Stimulated activated naive CD4-positive, alpha-beta T cell treated with Interleukin-2 at 50 U/mL for 16 hours (primary cell): ENCODE measurements around the gene EEIG2.
"Not testable (repeated sequence)": the region's sequence is repeated elsewhere in the genome, so short reads cannot be mapped to it uniquely, and the experiment has no call there.

Experiments
- DNase-seq: peaks from one replicate; lab custom pipeline; 2025; lab: John Stamatoyannopoulos, UW

EEIG2 gene

GRCh38 chr1:108559215-108560186, at the start of gene EEIG2:
Gene EEIG2 (plus strand): TSS chr1:108560100. CDS start chr1:108560429, 329 bp downstream.
- peak; percentile 83 for DNase-seq

GRCh38 chr1:108511764-108512163, 48.1 kb upstream of the EEIG2 start:
- no peak for DNase-seq

- DNase-seq, result no peak
Observed at GRCh38 chr1:108512239-108513043, 47.5 kb upstream of the EEIG2 start.

- DNase-seq, result no peak
Observed at GRCh38 chr1:108513044-108513415, 46.9 kb upstream of the EEIG2 start.

- DNase-seq, result not testable (repeated sequence)
Observed at GRCh38 chr1:108513914-108514313, 46.0 kb upstream of the EEIG2 start.

- DNase-seq, result not testable (repeated sequence)
Observed at GRCh38 chr1:108517301-108517897, 42.5 kb upstream of the EEIG2 start.

GRCh38 chr1:108521990-108522393, 37.9 kb upstream of the EEIG2 start:
- DNase-seq, result no peak

GRCh38 chr1:108523829-108524228, 36.1 kb upstream of the EEIG2 start:
- DNase-seq, result no peak

- no peak for DNase-seq
Observed at GRCh38 chr1:108524676-108525075, 35.2 kb upstream of the EEIG2 start.

GRCh38 chr1:108527135-108527534, 32.8 kb upstream of the EEIG2 start:
- no peak for DNase-seq

GRCh38 chr1:108527837-108528236, 32.1 kb upstream of the EEIG2 start:
- no peak for DNase-seq

GRCh38 chr1:108531444-108531843, 28.5 kb upstream of the EEIG2 start:
- no peak for DNase-seq

GRCh38 chr1:108532730-108533129, 27.2 kb upstream of the EEIG2 start:
- no peak for DNase-seq

- DNase-seq, result peak; percentile 3
Observed at GRCh38 chr1:108533351-108534083, 26.4 kb upstream of the EEIG2 start.

GRCh38 chr1:108534759-108535158, 25.1 kb upstream of the EEIG2 start:
- no peak for DNase-seq

- not testable (repeated sequence) for DNase-seq
Observed at GRCh38 chr1:108535315-108535897, 24.5 kb upstream of the EEIG2 start.

- not testable (repeated sequence) for DNase-seq
Observed at GRCh38 chr1:108536021-108536420, 23.9 kb upstream of the EEIG2 start.

- DNase-seq, result not testable (repeated sequence)
Observed at GRCh38 chr1:108536791-108537190, 23.1 kb upstream of the EEIG2 start.

GRCh38 chr1:108537976-108538375, 21.9 kb upstream of the EEIG2 start:
- DNase-seq, result no peak

- DNase-seq, result no peak
Observed at GRCh38 chr1:108540977-108541376, 18.9 kb upstream of the EEIG2 start.

- no peak for DNase-seq
Observed at GRCh38 chr1:108541861-108542260, 18.0 kb upstream of the EEIG2 start.
